ENCODE results near the gene VDAC1.
A peak's percentile ranks its signal among the peaks of the same experiment; 100 is the strongest.
"Not testable (repeated sequence)": the region's sequence is repeated elsewhere in the genome, so short reads cannot be mapped to it uniquely, and the experiment has no call there.

VDAC1 gene

GRCh38 chr5:133938039-133938821, 66.5 kb downstream of the VDAC1 start:
- DNase-seq = no peak

- DNase-seq = not testable (repeated sequence)
These were observed 67.1 kb downstream of the VDAC1 start for GRCh38 chr5:133937628-133938027.

- DNase-seq = no peak
These were observed 68.1 kb downstream of the VDAC1 start for GRCh38 chr5:133936651-133937015.

- not testable (repeated sequence) for DNase-seq
These were observed 68.7 kb downstream of the VDAC1 start for GRCh38 chr5:133935991-133936650.

- DNase-seq = no peak
These were observed 69.2 kb downstream of the VDAC1 start for GRCh38 chr5:133935667-133935940.

- peak; percentile 53 for DNase-seq
These were observed 69.7 kb downstream of the VDAC1 start for GRCh38 chr5:133934822-133935666.

- DNase-seq = no peak
These were observed 70.5 kb downstream of the VDAC1 start for GRCh38 chr5:133934311-133934710.

GRCh38 chr5:133933670-133934295, 71.0 kb downstream of the VDAC1 start:
- no peak for DNase-seq

- DNase-seq = no peak
These were observed 71.6 kb downstream of the VDAC1 start for GRCh38 chr5:133933169-133933509.

- no peak for DNase-seq
These were observed 72.2 kb downstream of the VDAC1 start for GRCh38 chr5:133932441-133933168.

GRCh38 chr5:133931546-133931945, 73.2 kb downstream of the VDAC1 start:
- DNase-seq = no peak

GRCh38 chr5:133930813-133931090, 74.0 kb downstream of the VDAC1 start:
- no peak for DNase-seq

- no peak for DNase-seq
These were observed 74.5 kb downstream of the VDAC1 start for GRCh38 chr5:133930061-133930812.

GRCh38 chr5:133928587-133929393, 76.0 kb downstream of the VDAC1 start:
- no peak for DNase-seq

GRCh38 chr5:133927300-133928180, 77.2 kb downstream of the VDAC1 start:
- no peak for DNase-seq

- peak; percentile 64 for DNase-seq
These were observed 78.1 kb downstream of the VDAC1 start for GRCh38 chr5:133926489-133927299.

- DNase-seq = no peak
These were observed 78.8 kb downstream of the VDAC1 start for GRCh38 chr5:133925866-133926488.

- no peak for DNase-seq
These were observed 79.5 kb downstream of the VDAC1 start for GRCh38 chr5:133925269-133925668.
